Colonic mucosa (tissue), 4 donors: ENCODE data around the gene PRKCA. TPM values are rescaled to one million over a fixed set of nuclear protein-coding genes. Genes with fewer than 3 reads are reported as not detected.

Experiments used
- DNase-seq: peaks from one replicate; pipeline ENCODE4 v3.0.0-alpha.2; 2020
- H3K27ac ChIP-seq: fragments of 200-600 bp; one replicate; pipeline ENCODE4 v1.8.0; 2021
- H3K27me3 ChIP-seq: fragments of 200-600 bp; one replicate; pipeline ENCODE4 v1.8.0; 2021
- H3K36me3 ChIP-seq: fragments of 200-600 bp; one replicate; pipeline ENCODE4 v1.8.0; 2021
- H3K4me1 ChIP-seq: fragments of 200-600 bp; one replicate; pipeline ENCODE4 v1.8.0; 2021; ENCODE audit warnings: mild to moderate bottlenecking
- H3K4me3 ChIP-seq: fragments of 200-600 bp; one replicate; pipeline ENCODE4 v1.8.0; 2021
- H3K9ac ChIP-seq, 2 donors: one replicate each; pipeline ENCODE4 v1.7.0; 2013; ENCODE audit warnings: control low read depth in 2 of 2, low read depth in 2 of 2, low read length in 2 of 2
- H3K9me3 ChIP-seq: fragments of 200-600 bp; one replicate; pipeline ENCODE4 v1.8.0; 2021
- CTCF ChIP-seq: fragments of 200-600 bp; IDR thresholded peaks from one replicate; pipeline ENCODE4 v1.8.0; 2022; ENCODE audit warnings: antibody characterized with exemption, mild to moderate bottlenecking
- intact Hi-C: fragments of 100-400 bp; cut with DNase I; formaldehyde crosslinking; loops from one replicate; pipeline ENCODE4 v1.14.1; 2022
- total RNA-seq, 2 donors: library from RNA; stranded (reverse); fragmentation: NEBNext Ultra II Directional in 1 of 2; extraction: Animal tissue kit (Norgen Biotek cat#: 25700) in 1 of 2; gene quantifications; one replicate each; pipeline ENCODE4 v1.2.1, GENCODE V29; 2021
- donor health status: healthy.
- donor health status: DM: no; HTN: no; CAD: no.
- donor health status: DM: no; HTN: no; CAD: no.

The PRKCA gene
- total RNA-seq, 2 donors from 2014 or later = 40.0 to 41.8 TPM

GRCh38 chr17:66849032-66849655 lies 546.7 kb downstream of the PRKCA start:
- DNase-seq = no peak
- intact Hi-C loops = no loop called here

GRCh38 chr17:66849851-66850580 lies 547.6 kb downstream of the PRKCA start:
- H3K9me3 ChIP-seq = no peaks in the 10 kb centered on the region
- no peak for DNase-seq
- TF ChIP-seq CTCF = no peak
- no peaks in the 10 kb centered on the region for H3K36me3 ChIP-seq
- no peak overlapping the region for H3K27ac ChIP-seq
- no peak overlapping the region for H3K4me3 ChIP-seq
- no peak overlapping the region for H3K9ac ChIP-seq
- H3K27me3 ChIP-seq = no peaks in the 10 kb centered on the region
- intact Hi-C loops = no loop called here
- no peaks in the 10 kb centered on the region for H3K4me1 ChIP-seq

More at GRCh38 chr17:66849032-66849655, 546.7 kb downstream of the PRKCA start:
- H3K27me3 ChIP-seq = no peaks in the 10 kb centered on the region
- H3K36me3 ChIP-seq = no peaks in the 10 kb centered on the region
- no peak overlapping the region for H3K27ac ChIP-seq
- H3K9me3 ChIP-seq = no peaks in the 10 kb centered on the region
- no peak for TF ChIP-seq CTCF
- no peaks in the 10 kb centered on the region for H3K4me1 ChIP-seq
- H3K4me3 ChIP-seq = no peak overlapping the region
- H3K9ac ChIP-seq = no peak overlapping the region

GRCh38 chr17:66850692-66851091 lies 548.3 kb downstream of the PRKCA start:
- intact Hi-C loops = no loop called here
- Histone ChIP-seq H3K9me3 (no peaks in the 10 kb centered on the region), H3K27ac (no peak overlapping the region), H3K9ac (no peak overlapping the region), H3K27me3 (no peaks in the 10 kb centered on the region), H3K36me3 (no peaks in the 10 kb centered on the region), H3K4me3 (no peak overlapping the region), H3K4me1 (no peaks in the 10 kb centered on the region)
- no peak for DNase-seq
- no peak for TF ChIP-seq CTCF

GRCh38 chr17:66855204-66855603 lies 552.8 kb downstream of the PRKCA start:
- no peaks in the 10 kb centered on the region for H3K36me3 ChIP-seq
- peak; percentile 39 for DNase-seq
- H3K9ac ChIP-seq = no peak overlapping the region
- no peaks in the 10 kb centered on the region for H3K9me3 ChIP-seq
- TF ChIP-seq CTCF = no peak
- no peaks in the 10 kb centered on the region for H3K27me3 ChIP-seq
- H3K27ac ChIP-seq = no peak overlapping the region
- H3K4me3 ChIP-seq = no peak overlapping the region
- no peaks in the 10 kb centered on the region for H3K4me1 ChIP-seq
- intact Hi-C loops = no loop called here

GRCh38 chr17:66858226-66859083 lies 556.0 kb downstream of the PRKCA start:
- H3K4me1 ChIP-seq = no peaks in the 10 kb centered on the region
- DNase-seq = no peak
- no peak overlapping the region for H3K9ac ChIP-seq
- H3K9me3 ChIP-seq = no peaks in the 10 kb centered on the region
- H3K27me3 ChIP-seq = no peaks in the 10 kb centered on the region
- intact Hi-C loops = no loop called here
- no peaks in the 10 kb centered on the region for H3K36me3 ChIP-seq
- no peak overlapping the region for H3K27ac ChIP-seq
- TF ChIP-seq CTCF = no peak
- no peak overlapping the region for H3K4me3 ChIP-seq
